ENCODE results near the gene MT1HL1.

Gene MT1HL1

DNA sequence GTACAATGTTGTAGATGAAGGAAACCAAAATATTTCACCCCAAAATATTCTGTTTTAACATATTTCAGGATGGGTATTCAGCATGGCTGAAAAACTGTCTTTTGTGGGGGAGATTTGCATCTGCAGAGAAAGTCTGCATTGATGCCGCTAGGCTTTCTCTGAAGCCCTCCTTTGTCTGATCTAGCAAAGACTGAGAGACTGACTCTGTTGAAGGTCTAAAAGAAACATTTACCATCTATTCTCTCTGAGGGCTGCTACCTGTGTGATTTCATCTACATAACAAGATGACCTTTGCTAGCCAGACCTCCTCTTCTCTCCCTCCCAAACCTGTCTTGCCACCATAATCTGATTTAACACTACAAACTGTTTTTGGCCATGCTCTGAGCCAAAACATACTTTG lies 12.4 kb upstream of the MT1HL1 start:
- WGBS = 21% methylated on average over 1 of the region's 1 CpG
- Histone ChIP-seq H3K9me3 (ENCODE audit: insufficient read depth, low read depth, low read length) (no peaks in the 10 kb centered on the region), H3K36me3 (ENCODE audit: insufficient read depth, low read length) (no peaks in the 10 kb centered on the region), H3K27ac (ENCODE audit: low read depth, low read length) (peak overlapping the region; percentile 82), H3K27me3 (ENCODE audit: insufficient read depth, low read length) (no peaks in the 10 kb centered on the region), H3K4me1 (ENCODE audit: insufficient read depth, low read length) (peaks cover 28% of the 10 kb centered on the region), H3K4me3 (ENCODE audit: low read length) (no peak overlapping the region), H3K9ac (ENCODE audit: low read depth, low read length) (peak overlapping the region; percentile 35)

DNA sequence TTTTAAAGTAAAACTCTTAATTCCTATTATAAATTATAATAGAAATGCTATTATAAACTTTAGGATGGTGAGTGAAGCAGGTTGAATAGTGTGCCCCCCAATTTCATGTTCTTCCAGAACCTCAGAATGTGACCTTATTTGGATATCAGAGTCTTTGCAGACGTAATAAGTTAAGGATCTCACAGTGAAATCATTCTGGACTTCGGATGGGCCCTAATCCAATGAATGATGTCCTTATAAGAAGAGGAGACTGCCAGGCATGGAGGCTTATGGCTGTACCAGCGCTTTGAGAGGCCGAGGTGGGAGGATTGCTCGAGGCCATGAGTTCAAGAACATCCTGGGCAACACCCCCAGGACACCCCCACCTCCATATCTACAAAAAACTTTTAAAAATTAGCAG lies 9.4 kb upstream of the MT1HL1 start:
- H3K9ac ChIP-seq (ENCODE audit: low read depth, low read length) = no peak overlapping the region
- H3K27ac ChIP-seq (ENCODE audit: low read depth, low read length) = no peak overlapping the region
- no peaks in the 10 kb centered on the region for H3K27me3 ChIP-seq (ENCODE audit: insufficient read depth, low read length)
- H3K36me3 ChIP-seq (ENCODE audit: insufficient read depth, low read length) = no peaks in the 10 kb centered on the region
- WGBS = 97% methylated on average over 5 of the region's 5 CpGs
- no peak overlapping the region for H3K4me3 ChIP-seq (ENCODE audit: low read length)
- H3K4me1 ChIP-seq (ENCODE audit: insufficient read depth, low read length) = peaks cover 41% of the 10 kb centered on the region
- no peaks in the 10 kb centered on the region for H3K9me3 ChIP-seq (ENCODE audit: insufficient read depth, low read depth, low read length)

- Histone ChIP-seq H3K4me1 (ENCODE audit: insufficient read depth, low read length) (peaks cover 36% of the 10 kb centered on the region), H3K4me3 (ENCODE audit: low read length) (no peak overlapping the region), H3K36me3 (ENCODE audit: insufficient read depth, low read length) (no peaks in the 10 kb centered on the region), H3K27me3 (ENCODE audit: insufficient read depth, low read length) (no peaks in the 10 kb centered on the region), H3K9me3 (ENCODE audit: insufficient read depth, low read depth, low read length) (no peaks in the 10 kb centered on the region), H3K27ac (ENCODE audit: low read depth, low read length) (no peak overlapping the region), H3K9ac (ENCODE audit: low read depth, low read length) (no peak overlapping the region)
- WGBS = 90% methylated on average over 15 of the region's 15 CpGs
Measured at GRCh38 chr1:237012788-237013383, 8.6 kb upstream of the MT1HL1 start.

DNA sequence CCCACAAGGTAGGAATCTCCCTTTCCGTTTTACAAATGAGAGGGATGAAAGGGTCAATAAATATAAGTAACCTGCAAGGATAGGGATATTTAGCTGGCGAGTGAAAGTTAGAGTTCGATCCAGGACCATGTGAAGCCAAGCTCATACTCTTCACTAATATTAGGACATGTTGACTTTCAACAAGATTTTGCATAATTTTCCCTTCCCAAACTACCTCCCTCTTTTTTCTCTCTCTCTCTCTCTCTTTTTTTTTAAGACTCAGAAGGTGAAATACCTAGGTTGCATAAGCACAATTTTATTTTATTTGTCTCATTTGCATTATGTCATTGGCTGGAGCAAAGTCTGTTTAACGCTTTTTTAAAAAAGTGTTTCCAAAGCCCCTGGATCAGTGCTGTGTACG lies 8.1 kb upstream of the MT1HL1 start:
- H3K4me3 ChIP-seq (ENCODE audit: low read length) = no peak overlapping the region

GRCh38 chr1:237011432-237011831 lies 7.2 kb upstream of the MT1HL1 start:
- 91% methylated on average over 3 of the region's 3 CpGs for WGBS
- no peak overlapping the region for H3K9ac ChIP-seq (ENCODE audit: low read depth, low read length)
- H3K9me3 ChIP-seq (ENCODE audit: insufficient read depth, low read depth, low read length) = no peaks in the 10 kb centered on the region
- peaks cover 24% of the 10 kb centered on the region for H3K4me1 ChIP-seq (ENCODE audit: insufficient read depth, low read length)
- no peak overlapping the region for H3K27ac ChIP-seq (ENCODE audit: low read depth, low read length)
- H3K4me3 ChIP-seq (ENCODE audit: low read length) = no peak overlapping the region
- no peaks in the 10 kb centered on the region for H3K36me3 ChIP-seq (ENCODE audit: insufficient read depth, low read length)
- H3K27me3 ChIP-seq (ENCODE audit: insufficient read depth, low read length) = no peaks in the 10 kb centered on the region

More for the DNA sequence above, 8.1 kb upstream of the MT1HL1 start:
- Histone ChIP-seq H3K36me3 (ENCODE audit: insufficient read depth, low read length) (no peaks in the 10 kb centered on the region), H3K4me1 (ENCODE audit: insufficient read depth, low read length) (peaks cover 32% of the 10 kb centered on the region), H3K27me3 (ENCODE audit: insufficient read depth, low read length) (no peaks in the 10 kb centered on the region), H3K27ac (ENCODE audit: low read depth, low read length) (no peak overlapping the region), H3K9ac (ENCODE audit: low read depth, low read length) (no peak overlapping the region), H3K9me3 (ENCODE audit: insufficient read depth, low read depth, low read length) (no peaks in the 10 kb centered on the region)
- WGBS = 90% methylated on average over 5 of the region's 5 CpGs

DNA sequence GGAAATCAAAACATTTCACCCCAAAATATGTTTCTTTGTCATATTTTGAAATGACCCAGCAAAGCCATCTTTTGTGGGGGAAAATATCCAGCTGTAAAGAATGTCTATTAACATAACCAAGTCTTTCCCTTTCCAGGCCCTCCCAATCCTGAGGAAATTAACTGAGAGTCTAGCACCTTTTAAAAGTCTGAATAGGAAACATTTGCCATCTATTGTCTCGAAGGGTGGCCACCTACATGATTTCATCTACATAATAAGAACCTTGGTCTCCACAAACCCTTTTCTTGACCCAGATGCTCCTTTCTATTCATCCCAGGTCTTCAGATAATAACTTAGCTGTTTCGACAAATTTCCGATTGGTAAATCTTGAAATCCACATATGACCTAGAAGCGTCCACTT lies 5.4 kb upstream of the MT1HL1 start:
- WGBS = 80% methylated on average over 4 of the region's 4 CpGs
- no peaks in the 10 kb centered on the region for H3K27me3 ChIP-seq (ENCODE audit: insufficient read depth, low read length)
- H3K9ac ChIP-seq (ENCODE audit: low read depth, low read length) = no peak overlapping the region
- peak overlapping the region; percentile 61; the same call in 1 of the 2 replicates for H3K27ac ChIP-seq (ENCODE audit: low read depth, low read length)
- H3K4me3 ChIP-seq (ENCODE audit: low read length) = no peak overlapping the region
- no peaks in the 10 kb centered on the region for H3K9me3 ChIP-seq (ENCODE audit: insufficient read depth, low read depth, low read length)
- H3K4me1 ChIP-seq (ENCODE audit: insufficient read depth, low read length) = peaks cover 20% of the 10 kb centered on the region; the same call in 1 of the 2 replicates
- H3K36me3 ChIP-seq (ENCODE audit: insufficient read depth, low read length) = no peaks in the 10 kb centered on the region

- Histone ChIP-seq H3K9me3 (ENCODE audit: insufficient read depth, low read depth, low read length) (no peaks in the 10 kb centered on the region), H3K9ac (ENCODE audit: low read depth, low read length) (no peak overlapping the region)
Measured at GRCh38 chr1:237007147-237007881, 3.1 kb upstream of the MT1HL1 start.

DNA sequence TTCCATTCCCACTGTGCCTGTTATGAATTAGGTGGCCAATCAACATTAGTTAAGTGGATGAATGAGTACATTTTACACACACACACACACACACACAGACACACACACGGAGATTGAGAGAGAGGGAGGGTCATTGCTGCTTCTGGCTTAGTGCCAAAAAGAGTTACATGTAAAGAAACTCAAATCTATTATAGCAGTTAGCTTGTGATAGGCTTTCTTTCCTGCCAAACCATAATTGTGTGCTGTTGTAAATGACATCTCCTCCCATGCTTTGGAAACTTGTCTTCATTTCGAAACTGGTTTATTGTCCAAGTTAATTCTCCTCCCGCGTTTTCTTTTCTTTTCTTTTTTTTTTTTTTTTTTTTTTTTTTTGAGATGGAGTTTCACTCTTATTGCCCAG lies 1.4 kb upstream of the MT1HL1 start:
- no peak overlapping the region for H3K4me3 ChIP-seq (ENCODE audit: low read length)
- H3K27ac ChIP-seq (ENCODE audit: low read depth, low read length) = no peak overlapping the region
- H3K9ac ChIP-seq (ENCODE audit: low read depth, low read length) = no peak overlapping the region
- H3K9me3 ChIP-seq (ENCODE audit: insufficient read depth, low read depth, low read length) = no peaks in the 10 kb centered on the region
- WGBS = 95% methylated on average over 3 of the region's 4 CpGs
- H3K36me3 ChIP-seq (ENCODE audit: insufficient read depth, low read length) = no peaks in the 10 kb centered on the region
- no peaks in the 10 kb centered on the region for H3K27me3 ChIP-seq (ENCODE audit: insufficient read depth, low read length)
- peaks cover 13% of the 10 kb centered on the region; the same call in 1 of the 2 replicates for H3K4me1 ChIP-seq (ENCODE audit: insufficient read depth, low read length)

More at GRCh38 chr1:237007147-237007881, 3.1 kb upstream of the MT1HL1 start:
- no peaks in the 10 kb centered on the region for H3K27me3 ChIP-seq (ENCODE audit: insufficient read depth, low read length)
- H3K4me1 ChIP-seq (ENCODE audit: insufficient read depth, low read length) = peaks cover 13% of the 10 kb centered on the region; the same call in 1 of the 2 replicates
- no peak overlapping the region for H3K4me3 ChIP-seq (ENCODE audit: low read length)
- WGBS = 94% methylated on average over 14 of the region's 14 CpGs
- no peaks in the 10 kb centered on the region for H3K36me3 ChIP-seq (ENCODE audit: insufficient read depth, low read length)
- no peak overlapping the region for H3K27ac ChIP-seq (ENCODE audit: low read depth, low read length)

DNA sequence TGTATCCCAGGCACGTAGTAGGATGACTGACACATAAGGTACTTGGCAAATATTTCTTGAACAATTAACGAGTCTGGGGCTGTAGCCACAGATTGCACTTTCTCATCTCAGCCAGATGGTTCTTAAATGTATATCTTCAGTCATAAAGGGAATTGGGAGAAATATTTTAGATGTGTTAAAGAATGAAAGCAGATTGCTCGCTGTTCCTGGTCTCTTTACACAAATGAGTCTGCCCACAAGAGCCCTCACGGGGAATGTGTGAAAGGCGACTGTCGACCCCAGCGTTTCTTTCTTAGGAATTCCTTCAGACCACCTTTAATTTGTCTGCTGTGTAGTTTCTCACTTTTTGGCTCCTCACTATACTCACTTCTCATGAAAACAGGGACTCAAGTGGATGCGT lies 725 bp downstream of the MT1HL1 start:
- Histone ChIP-seq H3K36me3 (ENCODE audit: insufficient read depth, low read length) (no peaks in the 10 kb centered on the region), H3K4me3 (ENCODE audit: low read length) (no peak overlapping the region), H3K9me3 (ENCODE audit: insufficient read depth, low read depth, low read length) (no peaks in the 10 kb centered on the region), H3K9ac (ENCODE audit: low read depth, low read length) (no peak overlapping the region), H3K27ac (ENCODE audit: low read depth, low read length) (no peak overlapping the region), H3K4me1 (ENCODE audit: insufficient read depth, low read length) (peaks cover under 1% of the 10 kb centered on the region), H3K27me3 (ENCODE audit: insufficient read depth, low read length) (no peaks in the 10 kb centered on the region)
- 92% methylated on average over 8 of the region's 8 CpGs for WGBS

DNA sequence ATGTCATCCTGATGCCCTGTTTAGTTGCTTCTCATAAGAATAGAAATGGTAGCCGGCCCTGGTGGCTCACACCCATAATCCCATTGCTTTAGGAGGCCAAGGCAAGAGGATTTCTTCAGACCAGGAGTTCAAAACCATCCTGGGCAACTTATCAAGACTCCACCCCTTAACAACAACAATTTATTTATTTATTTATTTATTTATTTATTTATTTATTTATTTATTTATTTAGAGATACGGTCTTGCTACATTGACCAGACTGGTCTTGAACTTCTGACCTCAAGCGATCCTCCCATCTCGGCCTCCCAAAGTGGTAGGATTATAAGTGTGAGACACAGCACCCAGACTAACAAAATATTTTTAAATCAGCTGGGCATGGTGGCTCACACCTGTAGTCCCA lies 4.0 kb downstream of the MT1HL1 start:
- no peaks in the 10 kb centered on the region for H3K9me3 ChIP-seq (ENCODE audit: insufficient read depth, low read depth, low read length)
- no peak overlapping the region for H3K9ac ChIP-seq (ENCODE audit: low read depth, low read length)
- WGBS = 97% methylated on average over 4 of the region's 4 CpGs
- H3K4me3 ChIP-seq (ENCODE audit: low read length) = no peak overlapping the region
- H3K36me3 ChIP-seq (ENCODE audit: insufficient read depth, low read length) = no peaks in the 10 kb centered on the region
- no peak overlapping the region for H3K27ac ChIP-seq (ENCODE audit: low read depth, low read length)
- H3K27me3 ChIP-seq (ENCODE audit: insufficient read depth, low read length) = no peaks in the 10 kb centered on the region
- peaks cover 10% of the 10 kb centered on the region for H3K4me1 ChIP-seq (ENCODE audit: insufficient read depth, low read length)

GRCh38 chr1:236998546-236998945 lies 5.7 kb downstream of the MT1HL1 start:
- Histone ChIP-seq H3K9ac (ENCODE audit: low read depth, low read length) (no peak overlapping the region), H3K27me3 (ENCODE audit: insufficient read depth, low read length) (no peaks in the 10 kb centered on the region), H3K4me3 (ENCODE audit: low read length) (no peak overlapping the region), H3K36me3 (ENCODE audit: insufficient read depth, low read length) (no peaks in the 10 kb centered on the region), H3K27ac (ENCODE audit: low read depth, low read length) (no peak overlapping the region), H3K4me1 (ENCODE audit: insufficient read depth, low read length) (peaks cover 10% of the 10 kb centered on the region), H3K9me3 (ENCODE audit: insufficient read depth, low read depth, low read length) (no peaks in the 10 kb centered on the region)
- WGBS = 89% methylated on average over 3 of the region's 3 CpGs
